Right renal pelvis (tissue), 4 donors: ENCODE measurements around the gene CACNA1C. TPM values are rescaled to one million over a fixed set of nuclear protein-coding genes. Genes with fewer than 3 reads are reported as not detected.

Experiments
- DNase-seq, 4 donors: peaks; one replicate each; pipeline ENCODE4 v3.0.0-alpha.2; 2013; ENCODE audit warnings: low read depth in 4 of 4, low spot score in 3 of 4, missing footprints in 1 of 4
- polyA plus RNA-seq, 4 donors: library from polyadenylated mRNA; unstranded; fragments of 120-200 nt; gene quantifications; one replicate each; pipeline ENCODE4 v1.2.1, GENCODE V29; 2013; ENCODE audit not compliant: insufficient read length in 4 of 4

CACNA1C gene
- polyA plus RNA-seq, 4 donors = 7.6 to 8.6 (median 7.9) TPM

- no peak for DNase-seq
Observed at GRCh38 chr12:2108975-2109671, 56.3 kb downstream of the CACNA1C start.

DNA sequence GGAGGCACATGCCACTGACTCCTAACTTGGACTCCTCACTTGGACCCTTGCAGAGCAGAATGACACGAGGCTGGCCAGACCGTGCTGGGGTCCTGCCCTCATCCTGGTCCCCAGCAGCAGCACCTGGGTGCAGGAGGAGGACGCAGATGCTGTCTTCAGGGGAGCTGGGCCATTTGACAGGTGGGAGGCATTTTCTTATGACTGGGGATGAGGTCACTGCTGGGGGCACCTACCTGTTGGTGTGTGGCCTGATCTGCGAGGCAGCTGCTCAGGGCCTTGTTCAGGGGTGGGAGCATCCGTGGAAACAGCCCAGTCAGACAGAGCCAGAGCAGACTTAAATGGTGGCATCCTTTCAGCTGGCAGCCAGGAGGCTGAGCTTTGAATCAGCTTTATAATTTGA is 57.3 kb downstream of the CACNA1C start:
- DNase-seq = no peak

DNA sequence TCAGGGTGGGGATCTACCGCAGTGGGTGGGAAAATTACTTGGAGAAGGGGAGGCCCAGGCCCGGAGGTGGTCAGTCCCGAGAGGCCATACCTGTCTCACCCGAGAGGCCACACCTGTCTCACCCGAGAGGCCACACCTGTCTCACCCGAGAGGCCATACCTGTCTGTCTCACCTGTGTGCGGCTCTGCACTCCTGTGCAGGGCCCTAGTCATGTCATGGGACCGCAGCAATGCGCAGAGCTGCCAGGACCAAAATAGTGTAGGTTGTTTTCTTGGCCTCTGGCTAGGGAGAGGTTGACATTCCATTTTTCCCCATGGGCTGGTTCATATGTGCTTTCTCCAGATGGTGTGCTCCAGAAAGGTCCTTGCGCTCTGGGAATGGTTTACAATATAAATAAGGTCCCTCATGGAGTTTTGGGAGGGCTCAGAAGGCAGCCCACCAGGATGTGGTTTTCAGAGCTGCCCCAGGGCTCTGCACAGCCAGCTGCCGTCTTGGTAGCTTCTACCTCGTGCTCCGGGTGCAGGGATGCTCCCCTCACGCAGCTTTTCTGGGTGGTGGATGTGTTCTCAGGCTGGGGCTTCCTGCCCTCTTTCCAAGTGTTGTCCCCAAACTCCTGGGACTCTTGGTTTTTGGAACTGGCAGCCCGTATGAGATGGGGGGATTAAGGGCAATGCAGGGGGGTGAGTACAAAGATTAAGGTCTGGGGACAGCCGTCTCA is 58.2 kb downstream of the CACNA1C start:
- DNase-seq = no peak

GRCh38 chr12:2111826-2112225 is 59.0 kb downstream of the CACNA1C start:
- no peak for DNase-seq

GRCh38 chr12:2112401-2112800 is 59.6 kb downstream of the CACNA1C start:
- no peak for DNase-seq

DNA sequence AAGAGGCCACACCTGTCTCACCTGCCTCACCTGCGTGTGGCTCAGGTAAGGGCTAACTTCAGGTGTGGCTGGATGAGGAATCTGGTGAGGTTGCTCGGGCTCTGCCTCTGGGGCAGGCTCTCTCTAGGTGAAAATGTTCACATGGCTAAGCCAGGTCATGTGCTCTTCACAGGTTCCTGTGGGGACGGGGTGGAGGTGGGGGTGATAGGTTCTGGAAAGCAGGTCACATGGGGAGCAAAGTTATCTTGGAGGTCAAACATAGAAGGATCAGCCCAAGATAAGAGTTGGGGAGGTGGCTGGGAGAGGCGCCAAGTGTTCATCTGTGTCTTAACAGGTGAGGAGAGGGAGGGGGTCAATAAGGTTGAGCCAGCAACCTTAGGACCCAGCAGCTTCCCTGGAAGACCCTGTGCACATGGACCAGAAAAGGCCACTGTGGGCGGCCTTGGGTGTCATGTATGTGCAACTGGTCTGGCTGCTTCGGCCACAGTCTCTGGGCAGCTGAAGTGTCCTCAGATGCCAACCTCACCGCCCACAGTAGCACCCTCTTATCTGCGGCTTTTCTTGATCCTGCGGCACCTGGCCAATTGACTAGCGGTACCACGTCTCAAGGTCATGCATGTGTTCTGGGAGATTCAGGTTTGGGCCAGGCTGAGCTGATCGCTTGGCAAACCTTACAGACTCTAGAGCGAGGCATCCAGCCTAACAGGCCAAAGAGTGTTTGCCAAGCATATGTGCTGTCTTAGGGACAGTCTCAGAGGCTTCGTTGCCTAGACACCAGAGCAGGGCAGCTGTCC is 60.5 kb downstream of the CACNA1C start:
- DNase-seq = no peak

GRCh38 chr12:2114071-2114470 is 61.3 kb downstream of the CACNA1C start:
- no peak for DNase-seq

DNA sequence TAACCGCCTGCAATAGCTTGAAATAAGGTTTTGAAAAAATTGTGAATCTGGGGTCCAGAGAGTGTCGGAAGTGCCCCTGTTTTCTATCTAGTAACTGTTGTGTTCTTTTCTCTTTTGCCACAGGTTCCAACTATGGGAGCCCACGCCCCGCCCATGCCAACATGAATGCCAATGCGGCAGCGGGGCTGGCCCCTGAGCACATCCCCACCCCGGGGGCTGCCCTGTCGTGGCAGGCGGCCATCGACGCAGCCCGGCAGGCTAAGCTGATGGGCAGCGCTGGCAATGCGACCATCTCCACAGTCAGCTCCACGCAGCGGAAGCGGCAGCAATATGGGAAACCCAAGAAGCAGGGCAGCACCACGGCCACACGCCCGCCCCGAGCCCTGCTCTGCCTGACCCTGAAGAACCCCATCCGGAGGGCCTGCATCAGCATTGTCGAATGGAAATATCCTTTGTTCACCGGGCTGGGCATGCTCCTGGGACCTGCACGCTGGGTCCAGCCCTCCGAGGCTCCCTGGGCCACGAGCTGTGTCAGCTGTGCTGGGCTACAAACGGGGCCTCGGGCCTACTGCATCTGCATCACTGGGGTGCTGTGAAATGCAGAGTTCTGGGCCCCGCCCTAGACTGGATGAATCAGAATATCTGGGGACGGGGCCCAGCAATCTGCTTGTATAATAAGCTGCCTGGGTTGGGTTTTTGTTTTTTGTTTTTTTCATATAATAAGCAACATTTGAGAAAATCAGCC is 62.5 kb downstream of the CACNA1C start:
- no peak for DNase-seq

- DNase-seq = no peak
Observed at GRCh38 chr12:2117541-2117940, 64.8 kb downstream of the CACNA1C start.

DNA sequence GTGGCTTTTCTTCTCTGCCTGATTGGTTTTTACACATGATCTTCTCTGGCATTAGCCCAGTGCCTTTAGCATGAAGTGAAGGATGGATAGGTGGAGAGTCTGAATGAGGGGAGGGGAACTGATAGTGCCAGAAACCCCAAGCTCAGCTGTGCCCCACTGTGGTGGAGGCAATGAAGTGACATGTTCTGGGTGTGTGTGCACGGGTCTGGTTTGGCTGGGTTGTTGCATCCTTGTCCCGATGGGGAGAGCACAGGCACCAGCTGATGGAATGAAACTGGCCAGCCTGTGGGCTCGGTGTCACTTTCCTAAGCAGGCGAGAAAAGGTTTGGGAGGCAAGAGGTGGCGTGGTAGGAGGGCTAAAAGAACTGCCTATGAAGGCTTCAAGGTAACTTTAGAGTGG is 65.3 kb downstream of the CACNA1C start:
- DNase-seq = no peak

- DNase-seq = no peak
Observed at GRCh38 chr12:2118481-2119255, 65.9 kb downstream of the CACNA1C start.

DNA sequence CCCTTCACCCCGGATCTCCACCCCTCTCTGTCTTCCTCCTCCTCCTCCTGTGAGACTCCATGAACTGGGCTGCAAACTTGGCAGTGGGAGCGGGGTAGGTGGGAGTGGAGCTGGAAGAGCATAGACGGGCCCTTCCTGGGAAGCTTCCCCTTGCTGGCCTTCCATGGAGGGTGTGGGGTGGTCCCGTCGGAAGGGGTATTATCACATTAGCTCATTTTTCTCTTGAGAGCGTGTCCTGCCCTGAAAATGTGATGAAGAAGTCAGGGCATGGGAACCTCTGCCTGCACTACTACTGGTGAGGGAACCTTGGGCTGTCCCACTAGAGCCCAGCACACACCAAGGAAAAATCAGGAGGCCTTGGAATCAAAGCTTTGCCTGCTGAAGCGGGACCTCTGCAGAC is 66.5 kb downstream of the CACNA1C start:
- DNase-seq = no peak

DNA sequence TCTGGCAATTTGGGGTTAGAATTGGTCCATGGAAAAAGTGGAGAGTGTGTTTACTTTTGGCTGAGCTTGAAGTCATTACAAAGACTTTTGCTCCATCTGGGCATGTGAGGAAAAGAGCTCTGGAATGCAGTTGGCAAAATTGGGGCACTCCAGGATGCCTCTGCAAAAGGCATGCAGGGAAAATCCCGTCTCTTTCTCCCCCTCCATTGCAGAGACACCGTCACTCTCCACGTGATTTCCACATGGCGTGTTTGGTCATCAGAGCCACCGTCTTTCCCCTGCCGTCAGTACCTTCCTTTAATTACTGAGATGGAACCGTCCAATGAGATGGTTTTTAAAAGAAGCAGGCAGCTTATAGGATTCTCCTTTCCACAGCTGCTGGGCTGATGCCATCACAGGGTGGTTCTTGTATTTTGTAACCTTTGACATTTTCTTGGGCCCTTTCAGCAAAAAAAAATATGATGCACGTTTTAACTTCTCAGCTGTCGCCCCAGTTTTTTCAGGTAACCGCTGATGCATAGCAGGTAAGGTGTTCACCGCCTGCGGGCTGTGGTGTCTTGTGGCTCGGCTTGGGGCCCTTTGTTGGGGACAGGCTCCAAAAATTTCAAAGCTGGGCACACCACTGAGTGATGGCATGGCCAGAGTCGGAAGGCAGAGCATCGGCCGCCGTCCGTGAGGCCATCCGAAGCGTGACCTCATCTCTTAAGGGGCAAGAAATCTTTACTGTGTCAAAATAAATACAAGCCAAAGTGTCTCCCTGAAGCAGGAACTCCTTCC is 68.4 kb downstream of the CACNA1C start:
- no peak for DNase-seq

- DNase-seq = no peak
Observed at GRCh38 chr12:2124466-2125023, 71.8 kb downstream of the CACNA1C start.

GRCh38 chr12:2125651-2126522 is 73.1 kb downstream of the CACNA1C start:
- DNase-seq = no peak

DNA sequence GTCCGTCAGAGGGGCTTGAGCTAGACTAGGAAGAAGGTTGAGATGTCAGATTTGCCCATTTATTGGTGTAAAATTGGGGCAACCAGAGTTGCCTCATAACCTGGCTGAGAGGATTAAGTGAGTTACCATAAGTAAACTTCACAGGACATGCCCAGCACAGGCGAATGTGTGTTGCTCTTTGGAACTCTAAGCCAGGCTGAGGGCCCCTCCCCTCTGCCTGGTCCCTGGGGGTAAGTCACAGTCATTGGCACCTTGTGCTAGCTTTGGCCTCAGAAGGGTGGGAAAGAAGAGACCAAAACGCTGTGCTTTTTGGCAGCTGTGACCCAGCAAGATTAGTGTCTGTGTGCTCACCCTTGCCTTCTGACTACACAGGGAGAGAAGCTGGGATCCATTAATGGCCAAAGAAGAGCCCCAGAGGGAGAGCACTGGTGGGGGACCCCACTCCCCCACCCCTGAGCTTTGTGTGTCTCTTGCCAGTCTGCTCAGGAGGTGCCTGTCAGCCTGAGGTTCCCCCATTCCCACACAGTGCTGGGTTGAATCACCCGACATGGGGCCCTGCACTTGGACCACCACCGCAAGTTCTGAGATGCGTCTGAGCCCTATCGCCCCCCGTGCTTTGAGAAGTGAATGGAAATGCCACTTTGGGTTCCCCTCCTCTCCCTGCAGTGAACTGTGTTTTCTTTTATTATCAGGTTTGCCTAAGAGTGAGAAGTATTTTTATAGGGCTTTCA is 74.1 kb downstream of the CACNA1C start:
- DNase-seq = no peak

DNA sequence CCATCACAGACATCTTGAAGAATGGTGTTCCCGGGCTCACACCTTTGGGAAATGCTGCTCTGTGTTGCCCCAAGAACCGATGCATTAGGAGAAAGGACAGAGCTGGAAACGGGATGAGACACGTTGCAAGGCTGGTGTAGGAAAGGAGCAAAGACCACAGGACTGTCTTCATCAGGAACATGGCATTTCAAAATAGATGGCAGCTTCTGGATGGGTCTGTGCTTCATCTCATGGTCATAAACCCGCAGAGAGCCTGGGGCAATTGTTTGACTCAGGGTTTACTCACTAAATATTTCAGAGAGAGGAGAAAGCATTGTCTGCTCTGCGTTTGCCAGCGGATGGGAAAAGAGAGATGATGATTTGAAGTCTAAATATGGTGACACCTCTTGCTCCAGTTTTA is 76.3 kb downstream of the CACNA1C start:
- no peak for DNase-seq
